ENCODE results near the gene RIMBP3B.
"Not testable (repeated sequence)": the region's sequence is repeated elsewhere in the genome, so short reads cannot be mapped to it uniquely, and the experiment has no call there.

RIMBP3B gene

GRCh38 chr22:21383701-21384467 lies at the start of gene RIMBP3B:
Gene RIMBP3B (plus strand): TSS chr22:21383751. CDS start chr22:21383859, 108 bp downstream.
- DNase-seq = not testable (repeated sequence)

- DNase-seq = not testable (repeated sequence)
Observed at GRCh38 chr22:21357527-21357926, 26.0 kb upstream of the RIMBP3B start.

- not testable (repeated sequence) for DNase-seq
Observed at GRCh38 chr22:21360525-21360924, 23.0 kb upstream of the RIMBP3B start.

- DNase-seq = not testable (repeated sequence)
Observed at GRCh38 chr22:21362473-21362872, 21.1 kb upstream of the RIMBP3B start.

- DNase-seq = not testable (repeated sequence)
Observed at GRCh38 chr22:21363061-21363460, 20.5 kb upstream of the RIMBP3B start.

- DNase-seq = not testable (repeated sequence)
Observed at GRCh38 chr22:21363803-21364202, 19.7 kb upstream of the RIMBP3B start.

- not testable (repeated sequence) for DNase-seq
Observed at GRCh38 chr22:21364362-21364761, 19.2 kb upstream of the RIMBP3B start.

- DNase-seq = not testable (repeated sequence)
Observed at GRCh38 chr22:21365337-21365736, 18.2 kb upstream of the RIMBP3B start.

- DNase-seq = not testable (repeated sequence)
Observed at GRCh38 chr22:21368603-21369310, 14.8 kb upstream of the RIMBP3B start.

- not testable (repeated sequence) for DNase-seq
Observed at GRCh38 chr22:21375880-21376279, 7.7 kb upstream of the RIMBP3B start.

GRCh38 chr22:21384468-21385357 lies 1.2 kb downstream of the RIMBP3B start:
- not testable (repeated sequence) for DNase-seq

- not testable (repeated sequence) for DNase-seq
Observed at GRCh38 chr22:21389480-21389879, 5.9 kb downstream of the RIMBP3B start.

GRCh38 chr22:21390013-21390412 lies 6.5 kb downstream of the RIMBP3B start:
- DNase-seq = not testable (repeated sequence)

GRCh38 chr22:21394613-21395012 lies 11.1 kb downstream of the RIMBP3B start:
- not testable (repeated sequence) for DNase-seq

- DNase-seq = not testable (repeated sequence)
Observed at GRCh38 chr22:21401197-21401969, 17.8 kb downstream of the RIMBP3B start.

GRCh38 chr22:21402763-21403314 lies 19.3 kb downstream of the RIMBP3B start:
- not testable (repeated sequence) for DNase-seq

- not testable (repeated sequence) for DNase-seq
Observed at GRCh38 chr22:21407139-21407538, 23.6 kb downstream of the RIMBP3B start.

- DNase-seq = not testable (repeated sequence)
Observed at GRCh38 chr22:21407792-21408191, 24.2 kb downstream of the RIMBP3B start.

- not testable (repeated sequence) for DNase-seq
Observed at GRCh38 chr22:21416375-21416774, 32.8 kb downstream of the RIMBP3B start.

GRCh38 chr22:21417227-21417746 lies 33.7 kb downstream of the RIMBP3B start, which contains the start of gene HIC2:
Gene HIC2 (plus strand): TSS chr22:21417371. CDS start chr22:21442832, 25,461 bp downstream.
- DNase-seq = not testable (repeated sequence)

- DNase-seq = not testable (repeated sequence)
Observed at GRCh38 chr22:21417853-21418252, 34.3 kb downstream of the RIMBP3B start.
